AG10803 (cell line): ENCODE results near the gene MLLT11.
"Not testable (repeated sequence)": the region's sequence is repeated elsewhere in the genome, so short reads cannot be mapped to it uniquely, and the experiment has no call there.

ENCODE experiments used
- DNase-seq: peaks from one replicate; pipeline ENCODE4 v3.0.0; 2010; ENCODE audit warnings: low read depth
- H3K4me3 ChIP-seq: 2 replicates; pipeline ENCODE4 v1.5.1; 2011; ENCODE audit warnings: mild to moderate bottlenecking, low read length, control low read depth
- TF ChIP-seq, protein P1 (sequence below): conservative IDR thresholded peaks from 2 replicates; pipeline ENCODE4 v1.5.1; 2011; ENCODE audit warnings: mild to moderate bottlenecking, low read length, control low read depth, inconsistent platforms

MLLT11 gene

DNA sequence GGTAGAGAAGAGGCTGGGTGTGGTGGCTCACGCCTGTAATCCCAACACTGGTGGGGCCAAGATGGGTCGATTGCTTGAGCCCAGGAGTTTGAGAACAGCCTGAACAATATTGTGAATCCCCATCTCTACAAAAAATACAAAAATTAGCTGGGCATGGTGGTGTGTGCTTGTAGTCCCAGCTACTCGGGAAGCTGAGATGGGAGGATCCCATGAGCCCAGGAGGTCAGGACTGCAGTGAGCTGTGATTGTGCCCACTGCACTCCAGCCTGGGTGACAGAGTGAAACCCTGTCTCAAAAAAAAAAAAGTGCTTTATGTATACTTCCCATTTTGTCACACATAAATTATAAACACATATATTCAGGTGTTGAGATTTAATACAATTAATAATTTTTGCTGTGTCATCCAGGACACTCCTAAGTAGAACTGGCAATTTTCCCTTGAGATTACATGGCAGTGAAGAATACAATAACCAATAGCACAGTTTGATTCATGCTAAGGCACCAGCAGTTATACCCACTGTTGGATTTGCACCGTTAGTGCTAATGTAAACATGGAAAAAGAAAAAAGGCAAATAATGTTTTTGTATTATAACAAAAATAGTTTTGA lies 25.9 kb downstream of the MLLT11 start:
- TF ChIP-seq, protein P1, sequence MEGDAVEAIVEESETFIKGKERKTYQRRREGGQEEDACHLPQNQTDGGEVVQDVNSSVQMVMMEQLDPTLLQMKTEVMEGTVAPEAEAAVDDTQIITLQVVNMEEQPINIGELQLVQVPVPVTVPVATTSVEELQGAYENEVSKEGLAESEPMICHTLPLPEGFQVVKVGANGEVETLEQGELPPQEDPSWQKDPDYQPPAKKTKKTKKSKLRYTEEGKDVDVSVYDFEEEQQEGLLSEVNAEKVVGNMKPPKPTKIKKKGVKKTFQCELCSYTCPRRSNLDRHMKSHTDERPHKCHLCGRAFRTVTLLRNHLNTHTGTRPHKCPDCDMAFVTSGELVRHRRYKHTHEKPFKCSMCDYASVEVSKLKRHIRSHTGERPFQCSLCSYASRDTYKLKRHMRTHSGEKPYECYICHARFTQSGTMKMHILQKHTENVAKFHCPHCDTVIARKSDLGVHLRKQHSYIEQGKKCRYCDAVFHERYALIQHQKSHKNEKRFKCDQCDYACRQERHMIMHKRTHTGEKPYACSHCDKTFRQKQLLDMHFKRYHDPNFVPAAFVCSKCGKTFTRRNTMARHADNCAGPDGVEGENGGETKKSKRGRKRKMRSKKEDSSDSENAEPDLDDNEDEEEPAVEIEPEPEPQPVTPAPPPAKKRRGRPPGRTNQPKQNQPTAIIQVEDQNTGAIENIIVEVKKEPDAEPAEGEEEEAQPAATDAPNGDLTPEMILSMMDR = no peak
- no peak overlapping the region for H3K4me3 ChIP-seq
- DNase-seq = no peak

DNA sequence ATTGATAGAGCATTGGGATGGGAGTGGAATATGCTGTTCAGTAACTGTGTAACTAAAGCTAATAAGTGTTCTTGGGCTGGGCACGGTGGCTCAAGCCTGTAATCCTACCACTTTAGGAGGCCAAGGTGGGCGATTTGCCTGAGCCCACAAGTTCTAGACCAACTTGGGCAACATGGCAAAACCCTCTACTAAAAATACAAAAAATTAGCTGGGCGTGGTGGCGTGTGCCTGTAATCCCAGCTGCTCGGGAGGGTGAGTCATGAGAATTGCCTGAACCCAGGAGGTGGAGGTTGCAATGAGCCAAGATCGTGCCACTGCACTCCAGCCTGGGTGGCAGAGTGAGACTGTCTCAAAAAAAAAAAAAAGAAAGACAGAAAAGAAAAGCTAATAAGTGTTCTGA lies 37.2 kb downstream of the MLLT11 start:
- H3K4me3 ChIP-seq = not testable (repeated sequence)
- DNase-seq = peak; percentile 9

DNA sequence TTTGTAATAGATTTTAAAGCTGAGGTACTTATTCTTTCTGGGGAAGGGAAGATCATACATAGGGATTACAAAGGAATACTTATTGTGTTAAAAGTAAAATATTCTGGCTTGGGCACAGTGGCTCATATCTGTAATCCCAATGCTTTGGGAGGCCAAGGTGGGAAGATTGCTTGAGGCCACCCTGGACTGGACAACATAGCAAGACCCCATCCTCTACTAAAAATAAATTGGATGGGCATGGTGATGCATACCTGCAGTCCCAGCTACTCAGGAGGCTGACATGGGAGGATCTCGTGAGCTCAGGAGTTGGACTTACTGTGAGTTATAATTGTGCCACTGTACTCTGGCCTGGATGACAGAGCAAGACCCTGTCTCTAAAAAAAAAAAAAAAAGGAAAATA lies 37.9 kb downstream of the MLLT11 start:
- no peak for DNase-seq
- TF ChIP-seq, protein P1 = no peak
- H3K4me3 ChIP-seq = no peak overlapping the region

DNA sequence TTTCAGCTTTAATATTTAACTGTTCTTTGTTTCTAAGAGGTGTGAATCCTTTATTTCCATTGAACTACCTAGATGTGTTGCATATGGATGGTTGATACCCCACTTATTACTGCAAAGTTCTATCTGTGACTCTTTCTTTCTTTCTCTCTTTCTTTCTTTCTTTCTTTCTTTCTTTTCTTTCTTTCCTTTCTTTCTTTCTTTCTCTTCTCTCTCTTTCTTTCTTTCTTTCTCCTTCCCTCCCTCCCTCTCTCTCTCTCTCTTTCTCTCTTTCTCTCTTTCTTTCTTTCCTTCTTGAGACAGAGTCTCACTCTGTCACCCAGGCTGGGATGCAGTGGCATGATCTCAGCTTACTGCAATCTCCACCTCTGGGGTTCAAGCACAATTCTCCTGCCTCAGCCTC lies 44.4 kb downstream of the MLLT11 start:
- DNase-seq = no peak
- TF ChIP-seq, protein P1 = no peak
- no peak overlapping the region for H3K4me3 ChIP-seq

DNA sequence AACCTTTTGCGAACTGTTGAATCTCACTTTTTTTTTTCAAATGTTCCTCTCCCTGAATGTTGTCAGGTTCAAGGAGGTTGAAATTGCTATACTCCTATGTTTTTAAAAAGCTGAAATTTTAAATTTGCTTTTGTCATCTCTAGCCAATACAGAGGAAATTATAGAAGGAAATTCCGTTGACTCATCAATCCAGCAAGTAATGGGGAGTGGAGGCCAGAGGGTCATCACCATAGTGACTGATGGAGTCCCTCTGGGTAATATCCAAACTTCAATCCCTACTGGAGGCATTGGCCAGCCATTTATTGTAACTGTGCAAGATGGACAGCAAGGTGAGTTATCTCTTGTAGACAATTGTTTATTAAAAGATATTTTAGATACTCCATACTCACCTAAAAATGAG lies 46.7 kb downstream of the MLLT11 start:
- no peak overlapping the region for H3K4me3 ChIP-seq
- TF ChIP-seq, protein P1 = no peak
- no peak for DNase-seq

DNA sequence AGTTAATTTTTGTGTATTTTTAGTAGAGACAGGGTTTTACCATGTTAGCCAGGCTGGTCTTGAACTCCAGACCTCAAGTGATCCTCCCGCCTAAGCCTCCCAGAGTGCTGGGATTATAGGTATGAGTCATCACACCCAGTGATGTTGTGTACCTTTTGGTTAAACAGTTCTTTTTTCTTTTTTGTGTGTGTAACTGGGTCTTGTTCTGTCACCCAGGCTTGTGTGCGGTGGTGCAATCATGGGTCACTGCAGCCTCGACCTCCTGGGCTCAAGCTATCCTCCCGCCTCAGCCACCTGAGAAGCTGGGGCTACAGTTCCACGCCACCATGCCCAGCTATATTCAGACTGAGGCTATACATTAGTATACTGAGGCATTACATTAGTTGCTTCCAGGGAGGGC lies 48.1 kb downstream of the MLLT11 start:
- no peak for DNase-seq
- no peak overlapping the region for H3K4me3 ChIP-seq

DNA sequence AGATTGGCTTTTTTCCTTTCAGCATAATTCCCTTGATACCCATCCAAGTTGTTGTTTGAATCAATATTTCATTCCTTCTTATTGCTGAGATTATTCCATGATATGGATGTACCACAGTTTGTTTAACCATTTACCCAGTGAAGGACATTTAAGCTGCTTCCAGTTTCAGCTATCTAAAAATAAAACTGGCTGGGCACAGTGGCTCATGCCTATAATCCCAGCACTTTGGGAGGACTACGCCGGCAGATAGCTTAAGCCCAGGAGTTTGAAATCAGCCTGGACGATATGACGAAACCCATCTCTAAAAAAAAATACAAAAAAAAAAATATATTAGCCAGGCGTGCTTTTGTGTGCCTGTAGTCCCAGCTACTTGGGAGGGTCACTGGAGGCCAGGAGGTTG lies 53.7 kb downstream of the MLLT11 start:
- no peak overlapping the region for H3K4me3 ChIP-seq
- TF ChIP-seq, protein P1 = no peak
- no peak for DNase-seq

More for the DNA sequence above, 48.1 kb downstream of the MLLT11 start:
- TF ChIP-seq, protein P1 = no peak
